ENCODE data around the gene ZDHHC22.

DNA sequence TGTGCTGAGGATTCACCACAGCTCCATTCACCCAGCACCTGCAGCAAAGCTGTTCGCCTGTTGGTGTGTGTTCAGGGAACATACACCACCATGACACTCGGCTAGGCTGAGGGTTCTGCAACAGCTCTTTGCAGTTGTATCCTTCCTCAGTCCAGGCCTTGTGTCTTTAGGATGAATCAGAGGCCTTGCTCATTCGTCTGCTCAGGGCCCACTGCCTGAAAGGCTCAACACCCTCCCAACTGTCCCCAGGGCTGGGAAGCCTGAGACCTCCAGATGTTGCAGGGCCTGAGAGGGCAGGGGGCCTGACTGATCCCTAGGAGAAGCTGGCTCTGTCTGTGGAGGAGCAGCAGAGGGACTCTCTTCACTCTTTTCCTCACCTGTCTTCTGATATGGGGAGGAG, 11.2 kb downstream of the ZDHHC22 start:
- TF ChIP-seq EP300 (IDR thresholded peaks at IDR 0.05; ENCODE audit: borderline replicate concordance), result no peak
- TF ChIP-seq RAD21 (IDR thresholded peaks at IDR 0.05; ENCODE audit: low read depth), result no peak
- TF ChIP-seq, protein P1, sequence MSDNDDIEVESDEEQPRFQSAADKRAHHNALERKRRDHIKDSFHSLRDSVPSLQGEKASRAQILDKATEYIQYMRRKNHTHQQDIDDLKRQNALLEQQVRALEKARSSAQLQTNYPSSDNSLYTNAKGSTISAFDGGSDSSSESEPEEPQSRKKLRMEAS (IDR thresholded peaks at IDR 0.05), result no peak
- TF ChIP-seq CEBPB (IDR thresholded peaks at IDR 0.05), result no peak
- TF ChIP-seq, protein P2, sequence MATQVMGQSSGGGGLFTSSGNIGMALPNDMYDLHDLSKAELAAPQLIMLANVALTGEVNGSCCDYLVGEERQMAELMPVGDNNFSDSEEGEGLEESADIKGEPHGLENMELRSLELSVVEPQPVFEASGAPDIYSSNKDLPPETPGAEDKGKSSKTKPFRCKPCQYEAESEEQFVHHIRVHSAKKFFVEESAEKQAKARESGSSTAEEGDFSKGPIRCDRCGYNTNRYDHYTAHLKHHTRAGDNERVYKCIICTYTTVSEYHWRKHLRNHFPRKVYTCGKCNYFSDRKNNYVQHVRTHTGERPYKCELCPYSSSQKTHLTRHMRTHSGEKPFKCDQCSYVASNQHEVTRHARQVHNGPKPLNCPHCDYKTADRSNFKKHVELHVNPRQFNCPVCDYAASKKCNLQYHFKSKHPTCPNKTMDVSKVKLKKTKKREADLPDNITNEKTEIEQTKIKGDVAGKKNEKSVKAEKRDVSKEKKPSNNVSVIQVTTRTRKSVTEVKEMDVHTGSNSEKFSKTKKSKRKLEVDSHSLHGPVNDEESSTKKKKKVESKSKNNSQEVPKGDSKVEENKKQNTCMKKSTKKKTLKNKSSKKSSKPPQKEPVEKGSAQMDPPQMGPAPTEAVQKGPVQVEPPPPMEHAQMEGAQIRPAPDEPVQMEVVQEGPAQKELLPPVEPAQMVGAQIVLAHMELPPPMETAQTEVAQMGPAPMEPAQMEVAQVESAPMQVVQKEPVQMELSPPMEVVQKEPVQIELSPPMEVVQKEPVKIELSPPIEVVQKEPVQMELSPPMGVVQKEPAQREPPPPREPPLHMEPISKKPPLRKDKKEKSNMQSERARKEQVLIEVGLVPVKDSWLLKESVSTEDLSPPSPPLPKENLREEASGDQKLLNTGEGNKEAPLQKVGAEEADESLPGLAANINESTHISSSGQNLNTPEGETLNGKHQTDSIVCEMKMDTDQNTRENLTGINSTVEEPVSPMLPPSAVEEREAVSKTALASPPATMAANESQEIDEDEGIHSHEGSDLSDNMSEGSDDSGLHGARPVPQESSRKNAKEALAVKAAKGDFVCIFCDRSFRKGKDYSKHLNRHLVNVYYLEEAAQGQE (IDR thresholded peaks at IDR 0.05; ENCODE audit: low read depth), result no peak
- no peak for TF ChIP-seq CREB1 (IDR thresholded peaks at IDR 0.05; ENCODE audit: low read depth)
- no peak for TF ChIP-seq YY1 (IDR thresholded peaks at IDR 0.05; ENCODE audit: low read depth)
- TF ChIP-seq TAF1 (IDR thresholded peaks at IDR 0.05; ENCODE audit: low read depth), result no peak
